HCT116 (cell line): ENCODE data around the gene ERGIC1. TPM values are rescaled to one million over a fixed set of nuclear protein-coding genes. Genes with fewer than 3 reads are reported as not detected.

Source experiments
- ATAC-seq: fragments of 200-7000 bp; cut with Tn5 transposase; 2 replicates; pipeline ENCODE4 v1.9.1; 2020; ENCODE audit warnings: mild to moderate bottlenecking, moderate library complexity
- BruUV-seq: library from RNA; stranded (reverse); fragments of 400-500 nt; replicated peaks from 2 replicates; lab custom pipeline; 2021; lab: Mats Ljungman, UMichigan
- CTCF ChIA-PET: fragments of 300-600 bp; sonication (Branson Sonifier 250); formaldehyde crosslinking; loops from one replicate; lab custom pipeline; 2021; ENCODE audit warnings: antibody characterized with exemption; lab: Charles Lee
- POLR2A ChIA-PET: fragments of 300-600, 350-600 bp; sonication (Branson Sonifier 250); formaldehyde crosslinking; loops from one replicate; lab custom pipeline; 2021; ENCODE audit warnings: antibody characterized with exemption; lab: Charles Lee
- RAD21 ChIA-PET, 2 experiments: fragments of 300-600 bp; sonication (Branson Sonifier 250); formaldehyde crosslinking; loops; one replicate each; lab custom pipeline; 2023; ENCODE audit warnings: low total read pairs in 2 of 2; ENCODE audit not compliant: uncharacterized antibody in 2 of 2, unreplicated experiment in 2 of 2, low non-redundant PET in 1 of 2; lab: Charles Lee
- DNase-seq: peaks from one replicate; pipeline ENCODE4 v3.0.0-alpha.2; 2010; ENCODE audit warnings: low read depth, low spot score
- H2AFZ ChIP-seq: fragments of 200-600 bp; shearing (Covaris generic), sonication (generic); 2 replicates; pipeline ENCODE4 v1.6.1; 2017; ENCODE audit warnings: low read depth, mixed run types, mixed read lengths, antibody characterized with exemption, low read length; ENCODE audit not compliant: poor library complexity, severe bottlenecking
- H3K27ac ChIP-seq: 2 replicates; pipeline ENCODE4 v1.5.1; 2012; ENCODE audit warnings: low read depth, low read length
- H3K27me3 ChIP-seq: fragments of 200-600 bp; sonication (generic); 2 replicates; pipeline ENCODE4 v1.6.1; 2016; ENCODE audit warnings: mixed run types, low read length, mixed read lengths; ENCODE audit not compliant: insufficient read depth
- H3K36me3 ChIP-seq, 2 experiments: fragments of 200-500 bp in 1 of 2; fragments of 200-600 bp in 1 of 2; sonication (Bioruptor generic) in 1 of 2; sonication (generic) in 1 of 2; 2 replicates each; pipeline versions ENCODE4 v1.5.1 to v1.6.1; 2014 to 2016; ENCODE audit warnings: low read length in 2 of 2, inconsistent platforms in 1 of 2, mixed read lengths in 1 of 2, mixed run types in 1 of 2; ENCODE audit not compliant: insufficient read depth in 2 of 2, control insufficient read depth in 1 of 2
- H3K4me1 ChIP-seq, 2 experiments: fragments of 200-600 bp in 1 of 2; sonication (generic) in 1 of 2; 2 replicates each; pipeline versions ENCODE4 v1.5.1 to v1.6.1; 2012 to 2017; ENCODE audit warnings: low read length in 2 of 2, inconsistent platforms in 1 of 2, mild to moderate bottlenecking in 1 of 2, mixed read lengths in 1 of 2, mixed run types in 1 of 2, moderate library complexity in 1 of 2; ENCODE audit not compliant: insufficient read depth in 2 of 2, control insufficient read depth in 1 of 2
- H3K4me2 ChIP-seq: fragments of 200-600 bp; sonication (generic); 2 replicates; pipeline ENCODE4 v1.6.1; 2017; ENCODE audit warnings: mixed run types, low read length, mixed read lengths
- H3K4me3 ChIP-seq, 2 experiments: fragments of 200-600 bp in 1 of 2; sonication (generic) in 1 of 2; replicated peaks in 1 of 2; 2 replicates each; pipeline ENCODE4 v1.5.1; 2011 to 2016; ENCODE audit warnings: low read length in 2 of 2, control low read depth in 1 of 2, low read depth in 1 of 2, mild to moderate bottlenecking in 1 of 2, mixed read lengths in 1 of 2, mixed run types in 1 of 2
- H3K79me2 ChIP-seq: fragments of 200-600 bp; sonication (generic); 2 replicates; pipeline ENCODE4 v1.6.1; 2017; ENCODE audit warnings: mild to moderate bottlenecking, mixed run types, low read length, moderate library complexity, mixed read lengths; ENCODE audit not compliant: insufficient read depth
- H3K9ac ChIP-seq: fragments of 200-600 bp; sonication (generic); 2 replicates; pipeline ENCODE4 v1.6.1; 2016; ENCODE audit warnings: low read length, mixed read lengths
- H3K9me2 ChIP-seq: fragments of 200-600 bp; sonication (generic), shearing (Covaris generic); 2 replicates; pipeline ENCODE4 v1.6.1; 2017; ENCODE audit warnings: mixed run types, mild to moderate bottlenecking, moderate library complexity; ENCODE audit not compliant: insufficient read depth
- H3K9me3 ChIP-seq, 2 experiments: fragments of 200-500 bp in 1 of 2; fragments of 200-600 bp in 1 of 2; sonication (Bioruptor generic) in 1 of 2; sonication (generic) in 1 of 2; 2 replicates each; pipeline ENCODE4 v1.6.1; 2014 to 2017; ENCODE audit warnings: low read length in 2 of 2, mixed read lengths in 2 of 2, inconsistent platforms in 1 of 2, low read depth in 1 of 2, mild to moderate bottlenecking in 1 of 2, mixed run types in 1 of 2, moderate library complexity in 1 of 2; ENCODE audit not compliant: control insufficient read depth in 1 of 2, insufficient read depth in 1 of 2
- H4K20me1 ChIP-seq: fragments of 200-600 bp; sonication (generic), shearing (Covaris generic); 2 replicates; pipeline ENCODE4 v1.6.1; 2017; ENCODE audit warnings: mixed run types, mild to moderate bottlenecking, moderate library complexity; ENCODE audit not compliant: insufficient read depth
- ATF3 ChIP-seq: IDR thresholded peaks from 2 replicates; pipeline ENCODE4 v1.6.1; 2012
- CBX3 ChIP-seq: IDR thresholded peaks from 2 replicates; pipeline ENCODE4 v1.6.1; 2012; ENCODE audit warnings: low read depth
- EGR1 ChIP-seq: IDR thresholded peaks from 2 replicates; pipeline ENCODE4 v1.6.1; 2012; ENCODE audit warnings: low read depth
- ELF1 ChIP-seq: IDR thresholded peaks from 2 replicates; pipeline ENCODE4 v1.6.1; 2012; ENCODE audit warnings: low read depth, borderline replicate concordance
- EZH2 ChIP-seq: fragments of 200-600 bp; sonication (generic); IDR thresholded peaks from 2 replicates; pipeline ENCODE4 v1.6.1; 2017; ENCODE audit warnings: antibody characterized with exemption, mixed run types
- EZH2phosphoT487 ChIP-seq: fragments of 200-600 bp; IDR thresholded peaks from 2 replicates; pipeline ENCODE4 v1.6.1; 2018; ENCODE audit warnings: antibody characterized with exemption, borderline replicate concordance
- JUND ChIP-seq: IDR thresholded peaks from 2 replicates; pipeline ENCODE4 v1.6.1; 2012
- MAX ChIP-seq: IDR thresholded peaks from 2 replicates; pipeline ENCODE4 v1.6.1; 2012
- POLR2A ChIP-seq: IDR thresholded peaks from 2 replicates; pipeline ENCODE4 v1.7.0; 2011; ENCODE audit warnings: borderline replicate concordance; ENCODE audit not compliant: insufficient read depth, insufficient read length; ENCODE audit errors: extremely low read depth
- SIN3A ChIP-seq: IDR thresholded peaks from 2 replicates; pipeline ENCODE4 v1.6.1; 2012; ENCODE audit warnings: low read depth
- SP1 ChIP-seq: IDR thresholded peaks from 2 replicates; pipeline ENCODE4 v1.6.1; 2012; ENCODE audit warnings: low read depth
- ZBTB33 ChIP-seq: IDR thresholded peaks from 2 replicates; pipeline ENCODE4 v1.6.1; 2011; ENCODE audit warnings: mild to moderate bottlenecking, low read length, moderate library complexity; ENCODE audit not compliant: insufficient replicate concordance; ENCODE audit errors: extremely low read depth
- ZNF274 ChIP-seq: fragments of 200-500 bp; sonication (Bioruptor generic); IDR thresholded peaks from 2 replicates; pipeline ENCODE4 v1.6.1; 2014; ENCODE audit warnings: mild to moderate bottlenecking, low read depth, low read length, inconsistent platforms
- intact Hi-C: fragments of 100-400 bp; cut with micrococcal nuclease; formaldehyde crosslinking; loops from 2 replicates; pipeline ENCODE4 v1.10.0; 2022
- total RNA-seq: library from RNA; stranded (reverse); gene quantifications from one replicate; pipeline ENCODE4 v1.2.1, GENCODE V29; 2021; ENCODE audit not compliant: unreplicated experiment

The ERGIC1 gene
- total RNA-seq, 1 experiment from 2014 or later = 73.3 TPM

GRCh38 chr5:172921906-172922305 lies 87.9 kb downstream of the ERGIC1 start (continued):
- TF ChIP-seq ZBTB33 (no peak), CBX3 (no peak), ELF1 (no peak), MAX (no peak), ZNF274 (no peak), EZH2phosphoT487 (no peak), JUND (no peak), POLR2A (no peak)
- TF ChIP-seq, all 23 proteins: peak for 0

- H3K9ac ChIP-seq = no peak overlapping the region
- no peak for TF ChIP-seq JUND
- no peak for TF ChIP-seq CBX3
- no peak for TF ChIP-seq ATF3
- TF ChIP-seq EZH2 = no peak
- no peak for TF ChIP-seq SIN3A
- no peak for TF ChIP-seq EGR1
- no peak for TF ChIP-seq SP1
- no peaks in the 10 kb centered on the region for H3K9me2 ChIP-seq
- DNase-seq = no peak
- H3K9me3 ChIP-seq = no peaks in the 10 kb centered on the region
- no peaks in the 10 kb centered on the region for H4K20me1 ChIP-seq
- no peak overlapping the region for H2AFZ ChIP-seq
- H3K79me2 ChIP-seq = no peaks in the 10 kb centered on the region
- intact Hi-C loops = no loop called here
- no peak overlapping the region for H3K4me3 ChIP-seq
- ATAC-seq = no peak
- no peaks in the 10 kb centered on the region for H3K27me3 ChIP-seq
- CTCF ChIA-PET = no interaction called here
- no TSS peak for BruUV-seq
- H3K4me2 ChIP-seq = no peak overlapping the region
- H3K36me3 ChIP-seq = 0 out of 4 replicates have a peak, but pooled peaks cover 0 to 3% of the 10 kb centered on the region in 2 experiments
- POLR2A ChIA-PET = no interaction called here
- H3K4me1 ChIP-seq = no peaks in the 10 kb centered on the region
- no peak overlapping the region for H3K27ac ChIP-seq
- RAD21 ChIA-PET = interaction anchor here in 1 of 2 experiments (0.7 kb wide), 1 partner anchor 12 kb away, joined by 4 read pairs; no protein-coding TSS in a partner anchor
Measured at GRCh38 chr5:172923539-172923938, 89.5 kb downstream of the ERGIC1 start.
